Adrenal gland (tissue), 5 donors: ENCODE data around the gene SLC29A3.

Experiments used
- POLR2A ChIP-seq, 2 donors: fragments of 450-650 bp; IDR thresholded peaks; one replicate each; pipeline ENCODE4 v1.6.1; 2017; ENCODE audit warnings: antibody characterized with exemption in 2 of 2, mild to moderate bottlenecking in 2 of 2, moderate library complexity in 1 of 2
- TF ChIP-seq, protein P1 (sequence below), 6 experiments: fragments of 450-650 bp in 4 of 6; fragments of 200-600 bp in 2 of 6; sonication (generic) in 1 of 6; IDR thresholded peaks; 1 replicate in 5 of 6; 2 replicates in 1 of 6; pipeline versions ENCODE4 v1.5.1 to v1.8.0; 2016 to 2021; ENCODE audit warnings: antibody characterized with exemption in 6 of 6, mild to moderate bottlenecking in 2 of 6, moderate library complexity in 1 of 6
- donor health status: DM: no; HTN: no; CAD: no.

DNA sequence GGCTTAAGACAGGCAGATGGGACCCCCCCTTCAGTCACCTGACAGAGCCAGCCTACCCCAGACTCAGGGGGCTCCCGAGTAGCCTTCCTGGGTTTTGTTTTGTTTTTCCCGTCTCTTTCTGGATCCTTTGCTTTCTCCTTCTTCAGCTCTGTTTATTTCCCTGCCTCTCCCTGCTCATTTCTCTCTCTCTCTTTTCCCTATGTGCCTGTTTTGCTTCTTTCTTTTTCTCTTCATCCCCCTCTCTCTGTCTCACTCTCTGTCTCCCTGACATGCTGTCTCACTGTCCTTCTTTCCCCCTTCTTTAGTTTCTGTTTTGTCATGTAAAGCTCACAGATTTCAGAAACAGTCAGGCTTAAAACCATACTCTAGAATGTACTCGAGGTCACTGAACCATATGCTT is 38.2 kb upstream of the SLC29A3 start:
- TF ChIP-seq POLR2A (IDR thresholded peaks at IDR 0.05), result no peak
- TF ChIP-seq, protein P1, sequence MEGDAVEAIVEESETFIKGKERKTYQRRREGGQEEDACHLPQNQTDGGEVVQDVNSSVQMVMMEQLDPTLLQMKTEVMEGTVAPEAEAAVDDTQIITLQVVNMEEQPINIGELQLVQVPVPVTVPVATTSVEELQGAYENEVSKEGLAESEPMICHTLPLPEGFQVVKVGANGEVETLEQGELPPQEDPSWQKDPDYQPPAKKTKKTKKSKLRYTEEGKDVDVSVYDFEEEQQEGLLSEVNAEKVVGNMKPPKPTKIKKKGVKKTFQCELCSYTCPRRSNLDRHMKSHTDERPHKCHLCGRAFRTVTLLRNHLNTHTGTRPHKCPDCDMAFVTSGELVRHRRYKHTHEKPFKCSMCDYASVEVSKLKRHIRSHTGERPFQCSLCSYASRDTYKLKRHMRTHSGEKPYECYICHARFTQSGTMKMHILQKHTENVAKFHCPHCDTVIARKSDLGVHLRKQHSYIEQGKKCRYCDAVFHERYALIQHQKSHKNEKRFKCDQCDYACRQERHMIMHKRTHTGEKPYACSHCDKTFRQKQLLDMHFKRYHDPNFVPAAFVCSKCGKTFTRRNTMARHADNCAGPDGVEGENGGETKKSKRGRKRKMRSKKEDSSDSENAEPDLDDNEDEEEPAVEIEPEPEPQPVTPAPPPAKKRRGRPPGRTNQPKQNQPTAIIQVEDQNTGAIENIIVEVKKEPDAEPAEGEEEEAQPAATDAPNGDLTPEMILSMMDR (IDR thresholded peaks at IDR 0.05), result no peak
